Measurements from ENCODE around the gene IDNK. TPM values are rescaled to one million over a fixed set of nuclear protein-coding genes. Genes with fewer than 3 reads are reported as not detected.
A peak's percentile ranks its signal among the peaks of the same experiment; 100 is the strongest.

Gene IDNK
- total and polyA plus RNA-seq, 4 donors, result 5.6 to 33.4 (median 14.7) TPM

GRCh38 chr9:83649080-83649479 is 26.1 kb downstream of the IDNK start (continued):
- peak; percentile 87 for TF ChIP-seq CTCF (IDR thresholded peaks at IDR 0.05; ENCODE audit: low read depth, low read length, missing input control)
- no peak for TF ChIP-seq MAX (IDR thresholded peaks at IDR 0.05)
- no peak for TF ChIP-seq TAF1 (conservative IDR thresholded peaks at IDR 0.05)
- TF ChIP-seq JUND (IDR thresholded peaks at IDR 0.05), result no peak

GRCh38 chr9:83649515-83649914 is 26.6 kb downstream of the IDNK start:
- 72% methylated on average over 4 of the region's 4 CpGs for WGBS
- H3K9me3 ChIP-seq (ENCODE audit: control insufficient read depth in 4 of 4, low read length in 3 of 4), result no peaks in the 10 kb centered on the region
- no peaks in the 10 kb centered on the region for H3K4me1 ChIP-seq (ENCODE audit: control insufficient read depth in 4 of 4, insufficient read depth in 4 of 4, low read length in 3 of 4)
- H3K4me3 ChIP-seq (ENCODE audit: low read depth in 1 of 3, low read length in 3 of 3), result no peak overlapping the region
- no peaks in the 10 kb centered on the region for H3K27me3 ChIP-seq (ENCODE audit: control insufficient read depth in 4 of 4, insufficient read depth in 4 of 4, low read length in 3 of 4)
- H3K9ac ChIP-seq (ENCODE audit: low read depth in 1 of 2, low read length in 2 of 2), result no peak overlapping the region
- no peak for TF ChIP-seq ATF3 (IDR thresholded peaks at IDR 0.05)
- TF ChIP-seq HNF4G (IDR thresholded peaks at IDR 0.05), result no peak
- no peak for TF ChIP-seq RAD21 (IDR thresholded peaks at IDR 0.05)
- no peak for TF ChIP-seq SP1 (IDR thresholded peaks at IDR 0.05)
- TF ChIP-seq GABPA (IDR thresholded peaks at IDR 0.05 in 1 of 2, conservative IDR thresholded peaks at IDR 0.05 in 1 of 2), result no peak
- TF ChIP-seq TAF1 (conservative IDR thresholded peaks at IDR 0.05), result no peak
- DNase-seq (ENCODE audit: low spot score), result peak; percentile 55
- no peak overlapping the region for H3K27ac ChIP-seq (ENCODE audit: low read depth in 1 of 2, low read length in 2 of 2)
- H3K36me3 ChIP-seq (ENCODE audit: control insufficient read depth in 4 of 4, insufficient read depth in 3 of 4, low read depth in 1 of 4, low read length in 3 of 4), result peaks cover 0 to 21% (median 18%) of the 10 kb centered on the region in 4 donors

GRCh38 chr9:83651558-83651957 is 28.6 kb downstream of the IDNK start:
- H3K4me1 ChIP-seq (ENCODE audit: control insufficient read depth in 4 of 4, insufficient read depth in 4 of 4, low read length in 3 of 4), result no peaks in the 10 kb centered on the region
- DNase-seq (ENCODE audit: low spot score), result no peak
- 96% methylated on average over 2 of the region's 2 CpGs for WGBS
- H3K9me3 ChIP-seq (ENCODE audit: control insufficient read depth in 4 of 4, low read length in 3 of 4), result no peaks in the 10 kb centered on the region
- H3K4me3 ChIP-seq (ENCODE audit: low read depth in 1 of 3, low read length in 3 of 3), result no peak overlapping the region
- no peak overlapping the region for H3K9ac ChIP-seq (ENCODE audit: low read depth in 1 of 2, low read length in 2 of 2)
- TF ChIP-seq FOXA2 (IDR thresholded peaks at IDR 0.05) (no peak), ZBTB33 (IDR thresholded peaks at IDR 0.05) (no peak), TAF1 (conservative IDR thresholded peaks at IDR 0.05) (no peak), RAD21 (IDR thresholded peaks at IDR 0.05) (no peak), RXRA (IDR thresholded peaks at IDR 0.05) (no peak)
- peaks cover 0 to 25% (median 23%) of the 10 kb centered on the region in 4 donors for H3K36me3 ChIP-seq (ENCODE audit: control insufficient read depth in 4 of 4, insufficient read depth in 3 of 4, low read depth in 1 of 4, low read length in 3 of 4)
- H3K27ac ChIP-seq (ENCODE audit: low read depth in 1 of 2, low read length in 2 of 2), result no peak overlapping the region
- no peaks in the 10 kb centered on the region for H3K27me3 ChIP-seq (ENCODE audit: control insufficient read depth in 4 of 4, insufficient read depth in 4 of 4, low read length in 3 of 4)

- Histone ChIP-seq H3K4me1 (ENCODE audit: control insufficient read depth in 4 of 4, insufficient read depth in 4 of 4, low read length in 3 of 4) (no peaks in the 10 kb centered on the region), H3K9ac (ENCODE audit: low read depth in 1 of 2, low read length in 2 of 2) (no peak overlapping the region), H3K9me3 (ENCODE audit: control insufficient read depth in 4 of 4, low read length in 3 of 4) (no peaks in the 10 kb centered on the region), H3K4me3 (ENCODE audit: low read depth in 1 of 3, low read length in 3 of 3) (no peak overlapping the region), H3K27me3 (ENCODE audit: control insufficient read depth in 4 of 4, insufficient read depth in 4 of 4, low read length in 3 of 4) (no peaks in the 10 kb centered on the region), H3K27ac (ENCODE audit: low read depth in 1 of 2, low read length in 2 of 2) (no peak overlapping the region), H3K36me3 (ENCODE audit: control insufficient read depth in 4 of 4, insufficient read depth in 3 of 4, low read depth in 1 of 4, low read length in 3 of 4) (peaks cover 0 to 33% (median 30%) of the 10 kb centered on the region in 4 donors)
- WGBS, result 98% methylated on average over 1 of the region's 1 CpG
- no peak for DNase-seq (ENCODE audit: low spot score)
- no peak for TF ChIP-seq REST (IDR thresholded peaks at IDR 0.05)
- no peak for TF ChIP-seq YY1 (IDR thresholded peaks at IDR 0.05)
- no peak for TF ChIP-seq ATF3 (IDR thresholded peaks at IDR 0.05)
- TF ChIP-seq RXRA (IDR thresholded peaks at IDR 0.05), result no peak
- no peak for TF ChIP-seq FOXA1 (IDR thresholded peaks at IDR 0.05)
- TF ChIP-seq HNF4G (IDR thresholded peaks at IDR 0.05), result no peak
- no peak for TF ChIP-seq EGR1 (IDR thresholded peaks at IDR 0.05; ENCODE audit: low read depth in 2 of 2)
- TF ChIP-seq MAX (IDR thresholded peaks at IDR 0.05), result no peak
- TF ChIP-seq HNF4A (conservative IDR thresholded peaks at IDR 0.05), result no peak
- no peak for TF ChIP-seq GABPA (IDR thresholded peaks at IDR 0.05 in 1 of 2, conservative IDR thresholded peaks at IDR 0.05 in 1 of 2)
- TF ChIP-seq SP1 (IDR thresholded peaks at IDR 0.05), result no peak
These were observed 29.5 kb downstream of the IDNK start for GRCh38 chr9:83652433-83652832.
